Measurements from ENCODE around the gene CACNA1B.
"Not testable (repeated sequence)": the region's sequence is repeated elsewhere in the genome, so short reads cannot be mapped to it uniquely, and the experiment has no call there.

Gene CACNA1B

DNA sequence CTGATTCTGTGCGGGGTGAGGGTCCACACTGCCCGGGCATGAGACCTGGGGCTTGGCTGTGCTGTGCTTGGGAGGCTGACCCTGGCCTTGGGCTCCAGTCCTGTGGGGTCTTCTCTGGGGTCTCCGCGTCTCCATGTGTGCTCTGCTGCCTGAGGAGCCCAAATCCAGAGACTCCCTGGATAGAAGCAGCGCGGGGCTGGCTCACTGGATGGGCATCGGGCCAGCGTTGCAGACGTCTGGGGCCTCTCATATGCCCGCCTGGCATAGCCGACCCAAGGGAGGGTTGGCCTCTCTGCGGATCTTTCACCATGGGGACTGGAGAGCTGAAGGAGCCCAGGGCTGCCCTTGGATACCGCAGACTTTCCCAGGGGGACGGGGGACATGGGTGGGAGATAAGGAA lies 12.4 kb downstream of the CACNA1B start:
- not testable (repeated sequence) for DNase-seq (ENCODE audit: low read depth)

GRCh38 chr9:137890768-137891587 lies 13.4 kb downstream of the CACNA1B start:
- DNase-seq (ENCODE audit: low read depth) = not testable (repeated sequence)

DNA sequence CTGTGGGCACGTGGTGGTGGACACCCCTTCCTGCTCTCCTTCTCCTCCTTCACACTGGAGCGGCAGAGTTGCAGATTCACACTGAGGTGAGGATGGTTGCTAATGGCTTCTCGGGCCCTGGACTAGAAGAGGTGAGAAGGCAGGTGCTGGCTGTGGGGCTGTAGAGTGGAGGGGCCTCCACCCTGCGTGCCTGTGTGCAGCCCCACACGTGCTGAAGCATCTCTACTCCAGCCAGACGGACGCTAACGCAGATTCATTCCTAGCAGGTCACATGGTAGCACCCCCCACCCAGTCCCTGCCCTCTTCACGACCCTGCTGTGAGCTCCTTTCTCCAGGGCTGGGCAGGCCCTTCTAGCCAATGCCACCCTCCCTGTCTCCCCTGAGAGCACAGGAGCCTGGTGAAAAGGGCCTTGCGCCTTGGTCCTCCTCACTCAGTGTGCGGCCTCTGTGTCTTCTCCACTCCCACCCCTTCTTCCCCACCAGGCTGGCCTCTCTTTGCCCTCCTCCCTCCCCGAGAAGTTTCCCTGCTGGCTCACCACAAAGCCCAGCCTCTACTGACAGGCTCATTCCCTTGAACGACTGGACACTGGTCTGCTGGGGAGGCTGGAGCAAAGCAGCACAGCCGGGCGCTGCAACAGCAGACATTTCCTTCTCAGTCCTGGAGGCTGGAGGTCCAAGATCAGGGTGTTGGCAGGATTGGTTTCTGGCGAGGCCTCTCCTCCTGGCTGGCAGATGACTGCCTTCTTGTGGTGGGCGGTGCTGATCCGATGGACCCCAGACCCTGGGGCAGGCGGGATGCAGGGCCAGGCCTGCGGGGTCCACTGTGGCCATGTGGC lies 14.2 kb downstream of the CACNA1B start:
- DNase-seq (ENCODE audit: low read depth) = no peak

DNA sequence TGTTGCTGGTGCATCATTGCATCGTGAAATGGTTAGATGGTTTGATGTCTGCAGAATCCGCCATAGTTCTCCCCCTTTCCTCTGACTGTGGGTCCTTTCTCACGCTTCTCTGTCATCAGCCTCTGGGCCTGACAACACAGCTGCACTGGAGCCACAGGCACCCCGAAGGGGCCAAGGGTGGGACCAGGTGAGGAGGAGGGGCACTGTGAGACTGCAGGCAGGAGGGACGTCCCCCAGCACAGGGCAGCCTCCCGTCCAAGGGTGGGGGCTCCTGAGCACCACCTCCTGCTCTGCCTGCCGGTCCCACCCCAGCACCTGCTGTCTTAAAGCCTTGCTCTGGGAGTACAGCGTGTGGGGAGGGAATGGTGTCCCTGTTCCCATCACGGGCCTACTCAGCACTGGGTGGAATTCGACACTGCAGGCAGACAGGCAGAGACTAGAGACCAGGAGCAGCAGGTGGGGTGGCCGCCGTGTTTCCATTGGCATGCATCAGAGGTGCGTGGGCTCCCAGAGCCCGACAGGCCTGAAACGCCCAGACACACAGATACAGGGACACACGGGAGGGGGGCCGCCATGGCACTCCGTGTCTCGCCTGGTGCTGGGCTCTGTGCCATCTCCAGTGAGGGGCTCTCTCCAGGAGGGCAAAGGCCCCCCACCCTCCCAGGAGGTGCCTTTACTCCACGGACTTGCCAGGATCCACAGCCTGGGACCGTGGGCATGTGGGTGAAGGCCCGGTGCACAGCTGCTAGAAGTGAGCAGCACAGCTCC lies 15.0 kb downstream of the CACNA1B start:
- no peak for DNase-seq (ENCODE audit: low read depth)

- DNase-seq (ENCODE audit: low read depth) = no peak
These were observed 16.1 kb downstream of the CACNA1B start for GRCh38 chr9:137893670-137894069.

GRCh38 chr9:137899551-137900360 lies 22.2 kb downstream of the CACNA1B start:
- DNase-seq (ENCODE audit: low read depth) = no peak

- DNase-seq (ENCODE audit: low read depth) = no peak
These were observed 23.2 kb downstream of the CACNA1B start for GRCh38 chr9:137900584-137901310.

DNA sequence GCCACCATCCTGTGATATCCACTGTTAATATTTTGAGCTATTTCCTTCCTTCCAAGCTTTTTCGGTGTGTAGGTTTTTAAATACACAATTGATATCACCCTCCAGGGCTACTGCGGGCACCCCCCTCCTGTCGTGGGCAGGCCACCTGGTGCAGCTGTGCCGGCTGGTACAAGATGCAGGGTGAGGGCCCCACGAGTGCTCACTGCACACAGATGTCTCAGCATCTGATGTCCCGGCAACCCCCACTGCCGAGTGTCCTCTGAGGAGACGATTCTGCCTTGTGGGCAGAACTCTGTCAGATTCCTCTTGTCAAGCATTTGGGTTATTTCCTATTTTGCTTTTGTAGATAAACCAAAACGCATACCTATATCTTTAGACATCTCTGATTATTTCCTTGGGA lies 25.1 kb downstream of the CACNA1B start:
- DNase-seq (ENCODE audit: low read depth) = no peak

DNA sequence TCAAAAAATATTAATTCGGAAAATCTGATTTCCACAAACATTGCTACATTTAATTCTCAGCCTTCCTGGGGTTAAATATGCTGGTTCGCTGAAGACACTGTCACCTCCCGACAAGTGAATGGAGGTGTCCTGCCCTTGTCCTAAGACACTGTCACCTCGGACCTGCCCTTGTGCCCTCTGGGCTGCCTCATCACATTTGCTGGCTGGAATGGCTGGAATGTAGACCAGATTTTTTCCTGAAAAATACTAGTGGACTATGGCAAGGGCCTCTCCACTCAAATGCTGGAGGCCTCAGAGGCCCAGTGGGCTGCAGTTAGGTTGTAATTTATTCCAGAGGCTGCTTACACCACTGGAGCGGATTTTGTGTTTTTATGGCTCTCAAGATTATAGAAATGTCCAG lies 28.2 kb downstream of the CACNA1B start:
- no peak for DNase-seq (ENCODE audit: low read depth)

- DNase-seq (ENCODE audit: low read depth) = no peak
These were observed 30.2 kb downstream of the CACNA1B start for GRCh38 chr9:137907776-137908175.

GRCh38 chr9:137912671-137913070 lies 35.1 kb downstream of the CACNA1B start:
- DNase-seq (ENCODE audit: low read depth) = no peak

DNA sequence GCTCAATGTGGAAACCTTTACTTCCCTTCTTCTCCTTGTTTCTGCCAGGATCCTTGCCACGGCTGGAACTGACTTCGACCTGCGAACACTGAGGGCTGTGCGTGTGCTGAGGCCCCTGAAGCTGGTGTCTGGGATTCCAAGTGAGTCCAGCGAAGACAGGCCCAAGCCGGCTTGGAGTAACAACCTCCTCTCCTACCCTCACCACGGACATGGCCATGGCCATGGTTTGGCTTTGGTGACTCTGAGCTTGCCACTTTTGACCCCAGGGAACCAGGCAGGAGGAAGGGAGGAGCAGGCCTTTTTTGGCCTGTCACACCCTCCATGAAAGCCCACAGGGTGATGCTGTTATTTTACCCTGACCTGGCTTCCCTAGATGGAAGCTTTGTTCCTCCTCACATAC lies 35.5 kb downstream of the CACNA1B start:
- no peak for DNase-seq (ENCODE audit: low read depth)

GRCh38 chr9:137913771-137914767 lies 36.5 kb downstream of the CACNA1B start:
- DNase-seq (ENCODE audit: low read depth) = no peak

- DNase-seq (ENCODE audit: low read depth) = no peak
These were observed 39.0 kb downstream of the CACNA1B start for GRCh38 chr9:137916540-137916939.

GRCh38 chr9:137917116-137917515 lies 39.5 kb downstream of the CACNA1B start:
- no peak for DNase-seq (ENCODE audit: low read depth)

GRCh38 chr9:137917795-137918194 lies 40.2 kb downstream of the CACNA1B start:
- DNase-seq (ENCODE audit: low read depth) = no peak

DNA sequence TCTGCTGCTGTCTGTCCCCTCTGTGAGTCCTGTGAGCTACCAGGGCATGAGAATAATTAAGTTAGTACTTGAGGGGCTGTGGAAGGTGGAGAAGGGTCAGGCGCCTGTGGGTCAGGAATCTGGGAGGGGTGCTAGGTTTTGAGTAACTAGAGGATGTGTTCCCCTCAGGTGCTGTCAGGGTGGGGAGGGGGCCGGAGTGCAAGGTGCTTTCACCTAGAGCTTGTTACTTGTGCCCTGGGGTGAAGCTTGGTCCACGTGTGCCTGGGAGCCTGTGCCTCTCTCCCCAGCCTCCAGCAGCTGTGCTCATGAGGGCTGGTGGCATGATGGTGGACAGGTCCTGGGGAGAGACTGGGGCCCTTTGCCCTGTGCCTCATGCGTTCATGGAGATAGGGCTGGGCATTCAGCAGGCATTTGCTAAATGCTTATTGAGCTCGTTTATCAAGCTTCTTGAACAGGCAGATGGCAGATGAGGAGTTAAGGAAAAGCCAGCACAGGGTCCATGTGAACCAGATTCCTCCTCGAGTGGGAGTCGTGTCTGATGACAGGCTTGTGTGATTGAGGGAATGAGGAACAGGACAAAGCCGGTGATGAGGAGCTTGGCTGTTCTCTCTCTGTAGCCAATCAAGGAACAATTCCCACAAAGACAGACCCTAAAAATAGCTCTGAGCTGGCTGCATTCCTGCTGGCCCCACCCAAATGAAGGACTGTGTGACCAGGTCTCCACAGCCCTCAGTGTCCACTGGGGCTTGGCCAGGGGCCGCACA lies 40.9 kb downstream of the CACNA1B start:
- no peak for DNase-seq (ENCODE audit: low read depth)

GRCh38 chr9:137919095-137919465 lies 41.5 kb downstream of the CACNA1B start:
- no peak for DNase-seq (ENCODE audit: low read depth)

DNA sequence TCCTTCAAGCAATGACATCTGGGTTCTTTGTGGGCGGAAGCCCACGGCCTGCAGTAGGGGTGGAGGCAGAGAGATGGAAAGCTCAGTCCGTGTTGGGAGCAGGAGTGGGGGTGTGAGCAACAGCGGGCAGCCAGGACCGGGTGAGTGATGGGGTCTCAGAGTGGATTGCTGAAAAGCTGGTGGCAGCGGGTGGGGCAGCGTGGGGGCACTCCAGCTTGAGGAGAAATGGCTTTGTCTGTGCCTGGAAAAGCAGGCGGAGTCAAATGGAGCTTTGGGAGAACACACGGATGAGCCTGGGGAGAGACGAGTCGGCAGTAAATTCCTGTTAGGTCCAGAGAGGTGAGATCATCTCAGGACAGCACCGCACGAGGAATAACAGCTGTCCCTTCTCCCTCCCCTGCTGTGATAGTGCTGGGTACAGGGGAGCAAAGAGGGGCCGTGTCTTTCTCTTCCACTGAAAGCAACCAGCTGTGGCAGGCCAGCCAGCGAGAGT lies 42.1 kb downstream of the CACNA1B start:
- DNase-seq (ENCODE audit: low read depth) = no peak
